ENCODE measurements around the gene EMP2. TPM values are rescaled to one million over a fixed set of nuclear protein-coding genes. Genes with fewer than 3 reads are reported as not detected.

EMP2 gene
- polyA plus RNA-seq, 3 donors = not detected

- peak; percentile 4 to 68 (median 15) for DNase-seq
- Mint-ChIP-seq H3K4me1 (peaks cover 21% of the 10 kb centered on the region), H3K9me3 (peaks cover 2 to 10% (median 8%) of the 10 kb centered on the region in 7 donors), H3K36me3 (no peaks in the 10 kb centered on the region), H3K27me3 (ENCODE audit: low read depth in 3 of 3) (no peaks in the 10 kb centered on the region), H3K4me3 (no peak overlapping the region), H3K27ac (no peak overlapping the region)
- Histone ChIP-seq H3K36me3 (replicated peaks in 1 of 2; ENCODE audit: control insufficient read depth in 1 of 2, insufficient read depth in 2 of 2, low read length in 2 of 2) (no peaks in the 10 kb centered on the region), H3K9me3 (replicated peaks in 1 of 2; ENCODE audit: control insufficient read depth in 1 of 2, insufficient read depth in 1 of 2, low read length in 2 of 2) (peaks cover 0 to 5% of the 10 kb centered on the region in 2 donors), H3K27ac (ENCODE audit: low read depth in 1 of 2, low read length in 2 of 2) (no peak overlapping the region), H3K9ac (ENCODE audit: insufficient read depth, low read length, poor library complexity, severe bottlenecking) (no peak overlapping the region), H3K4me3 (replicated peaks in 1 of 3; ENCODE audit: low read depth in 2 of 3, low read length in 3 of 3) (no peak overlapping the region), H2AFZ (ENCODE audit: insufficient read depth, low read depth, low read length, poor library complexity, severe bottlenecking) (no peak overlapping the region), H3K79me2 (ENCODE audit: insufficient read depth, low read length) (no peaks in the 10 kb centered on the region), H3K4me1 (ENCODE audit: control insufficient read depth in 1 of 2, insufficient read depth in 2 of 2, low read length in 2 of 2) (peaks cover 16 to 20% of the 10 kb centered on the region in 2 donors), H3K27me3 (ENCODE audit: control insufficient read depth in 2 of 2, insufficient read depth in 2 of 2, low read length in 2 of 2) (no peaks in the 10 kb centered on the region), H3K4me2 (replicated peaks; ENCODE audit: extremely low read depth, low read length, poor library complexity, severe bottlenecking) (no peak overlapping the region), H4K20me1 (ENCODE audit: insufficient read depth, low read length) (no peaks in the 10 kb centered on the region)
- intact Hi-C loops (cut with micrococcal nuclease) = no loop called here
- TF ChIP-seq CTCF (IDR thresholded peaks at IDR 0.05) = no peak
- WGBS (ENCODE audit: insufficient coverage) = no CpG with 5 or more reads among the region's 1 CpG
Observed at GRCh38 chr16:10511829-10512228, 68.6 kb downstream of the EMP2 start.

- Mint-ChIP-seq H3K9me3 (no peaks in the 10 kb centered on the region), H3K4me3 (no peak overlapping the region), H3K36me3 (no peaks in the 10 kb centered on the region), H3K27me3 (ENCODE audit: low read depth in 3 of 3) (peaks cover 0 to 1% (median 0%) of the 10 kb centered on the region in 3 donors), H3K4me1 (peaks cover 15% of the 10 kb centered on the region), H3K27ac (no peak overlapping the region)
- Histone ChIP-seq H4K20me1 (ENCODE audit: insufficient read depth, low read length) (no peaks in the 10 kb centered on the region), H3K9ac (ENCODE audit: insufficient read depth, low read length, poor library complexity, severe bottlenecking) (no peak overlapping the region), H3K9me3 (replicated peaks in 1 of 2; ENCODE audit: control insufficient read depth in 1 of 2, insufficient read depth in 1 of 2, low read length in 2 of 2) (no peaks in the 10 kb centered on the region), H3K79me2 (ENCODE audit: insufficient read depth, low read length) (no peaks in the 10 kb centered on the region), H3K4me3 (replicated peaks in 1 of 3; ENCODE audit: low read depth in 2 of 3, low read length in 3 of 3) (no peak overlapping the region), H3K27me3 (ENCODE audit: control insufficient read depth in 2 of 2, insufficient read depth in 2 of 2, low read length in 2 of 2) (no peaks in the 10 kb centered on the region), H3K4me1 (ENCODE audit: control insufficient read depth in 1 of 2, insufficient read depth in 2 of 2, low read length in 2 of 2) (peaks cover 11 to 12% of the 10 kb centered on the region in 2 donors), H3K4me2 (replicated peaks; ENCODE audit: extremely low read depth, low read length, poor library complexity, severe bottlenecking) (no peak overlapping the region), H3K36me3 (replicated peaks in 1 of 2; ENCODE audit: control insufficient read depth in 1 of 2, insufficient read depth in 2 of 2, low read length in 2 of 2) (no peaks in the 10 kb centered on the region), H2AFZ (ENCODE audit: insufficient read depth, low read depth, low read length, poor library complexity, severe bottlenecking) (no peak overlapping the region), H3K27ac (ENCODE audit: low read depth in 1 of 2, low read length in 2 of 2) (no peak overlapping the region)
- no peak for DNase-seq
- intact Hi-C loops (cut with micrococcal nuclease) = no loop called here
- no CpG with 5 or more reads among the region's 2 CpGs for whole genome bisulfite sequencing (ENCODE audit: insufficient coverage)
- no peak for TF ChIP-seq CTCF (IDR thresholded peaks at IDR 0.05)
Observed at GRCh38 chr16:10510279-10510678, 70.1 kb downstream of the EMP2 start.
